ENCODE results near the gene USP49. TPM values are rescaled to one million over a fixed set of nuclear protein-coding genes. Genes with fewer than 3 reads are reported as not detected.
A peak's percentile ranks its signal among the peaks of the same experiment; 100 is the strongest.

The USP49 gene
- total and polyA plus RNA-seq, 12 donors, result 0.58 to 2.0 (median 1.7) TPM

DNA sequence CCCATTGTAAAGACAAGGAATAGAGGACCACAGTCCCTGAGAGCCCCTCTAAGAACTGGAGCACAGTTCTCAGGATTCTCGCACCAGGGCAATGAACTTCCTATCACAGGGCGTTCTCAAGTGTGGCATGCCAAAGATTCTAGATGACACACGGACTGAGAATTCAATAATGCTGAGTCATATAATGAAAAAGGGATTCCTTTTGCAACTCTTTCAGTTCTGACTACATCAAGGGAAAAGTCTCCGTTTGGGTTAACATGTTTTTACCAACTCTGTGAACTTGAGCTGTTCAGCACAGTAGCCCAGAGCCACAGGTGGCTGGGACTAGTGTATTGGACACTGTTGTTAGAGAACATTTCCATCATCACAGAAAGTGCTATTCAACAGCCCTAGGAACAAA, 22.4 kb upstream of the USP49 start:
- no peak for ATAC-seq
- Histone ChIP-seq H3K27me3 (no peaks in the 10 kb centered on the region), H3K4me3 (no peak overlapping the region), H3K4me1 (peaks cover 0 to 48% (median 27%) of the 10 kb centered on the region in 9 donors), H3K27ac (peak overlapping the region in 3 of 10 donors; percentile 10 to 58 (median 36)), H3K9me3 (no peaks in the 10 kb centered on the region), H3K36me3 (peaks cover 0 to 52% (median 27%) of the 10 kb centered on the region in 9 donors)
- WGBS, 2 donors, result 46 to 47% methylated on average over 4 of the region's 4 CpGs
- intact Hi-C loops (cut with DNase I), result no loop called here
- DNase-seq, result no peak
- TF ChIP-seq, protein P1, sequence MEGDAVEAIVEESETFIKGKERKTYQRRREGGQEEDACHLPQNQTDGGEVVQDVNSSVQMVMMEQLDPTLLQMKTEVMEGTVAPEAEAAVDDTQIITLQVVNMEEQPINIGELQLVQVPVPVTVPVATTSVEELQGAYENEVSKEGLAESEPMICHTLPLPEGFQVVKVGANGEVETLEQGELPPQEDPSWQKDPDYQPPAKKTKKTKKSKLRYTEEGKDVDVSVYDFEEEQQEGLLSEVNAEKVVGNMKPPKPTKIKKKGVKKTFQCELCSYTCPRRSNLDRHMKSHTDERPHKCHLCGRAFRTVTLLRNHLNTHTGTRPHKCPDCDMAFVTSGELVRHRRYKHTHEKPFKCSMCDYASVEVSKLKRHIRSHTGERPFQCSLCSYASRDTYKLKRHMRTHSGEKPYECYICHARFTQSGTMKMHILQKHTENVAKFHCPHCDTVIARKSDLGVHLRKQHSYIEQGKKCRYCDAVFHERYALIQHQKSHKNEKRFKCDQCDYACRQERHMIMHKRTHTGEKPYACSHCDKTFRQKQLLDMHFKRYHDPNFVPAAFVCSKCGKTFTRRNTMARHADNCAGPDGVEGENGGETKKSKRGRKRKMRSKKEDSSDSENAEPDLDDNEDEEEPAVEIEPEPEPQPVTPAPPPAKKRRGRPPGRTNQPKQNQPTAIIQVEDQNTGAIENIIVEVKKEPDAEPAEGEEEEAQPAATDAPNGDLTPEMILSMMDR (IDR thresholded peaks at IDR 0.05), result no peak

DNA sequence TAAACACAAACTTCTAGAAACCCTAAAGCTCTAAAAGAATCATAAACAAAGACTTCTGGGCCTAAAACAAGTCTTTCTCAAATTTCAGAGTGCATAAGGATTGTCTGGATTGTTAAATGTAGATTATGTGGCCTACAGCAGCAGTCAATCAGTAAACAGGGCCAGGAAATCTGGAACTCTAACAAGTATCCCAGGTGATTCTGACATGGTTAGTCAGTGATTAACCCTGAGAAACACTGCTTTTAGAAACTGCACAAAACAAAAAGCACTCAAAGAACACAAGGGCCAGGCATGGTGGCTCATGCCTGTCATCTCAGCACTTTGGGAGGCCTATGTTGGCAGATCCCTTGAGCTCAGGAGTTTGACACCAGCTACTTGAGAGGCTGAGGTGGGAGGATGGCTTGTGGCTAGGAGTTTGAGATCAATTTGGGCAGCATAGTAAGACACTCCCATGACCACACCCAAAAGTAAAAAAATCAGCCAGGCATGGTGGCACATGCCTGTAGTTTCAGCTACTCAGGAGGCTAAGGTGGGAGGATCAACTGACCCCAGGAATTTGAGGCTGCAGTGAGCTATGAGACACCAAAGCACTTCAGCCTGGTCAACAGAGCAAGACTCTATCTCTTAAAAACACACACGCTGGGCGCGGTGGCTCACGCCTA, 19.8 kb upstream of the USP49 start:
- ATAC-seq, result no peak
- H3K4me3 ChIP-seq, result no peak overlapping the region

DNA sequence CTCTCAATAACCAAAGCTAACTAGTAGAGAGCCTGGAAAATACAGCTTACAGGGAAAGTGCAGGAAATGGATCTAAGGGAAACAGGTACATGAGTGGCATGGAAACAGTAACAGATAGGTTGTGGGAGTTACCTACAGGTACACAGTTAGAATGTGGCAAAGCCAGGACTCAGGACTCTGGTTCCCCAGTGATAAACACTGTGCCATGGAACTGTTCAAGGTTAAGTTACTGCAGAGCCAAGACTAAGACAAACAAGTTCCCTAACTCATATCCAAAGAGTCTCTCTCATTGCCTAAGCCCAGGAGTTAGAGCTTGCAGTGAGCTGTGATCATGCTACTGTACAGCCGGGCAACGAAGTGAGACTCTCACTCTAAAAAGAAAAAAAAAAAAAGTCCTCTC, 19.2 kb upstream of the USP49 start:
- 86 to 97% methylated on average over 2 of the region's 2 CpGs for WGBS, 2 donors
- ATAC-seq (no peak), DNase-seq (no peak)
- TF ChIP-seq, protein P1 (IDR thresholded peaks at IDR 0.05), result no peak
- peaks cover 0 to 26% (median 7%) of the 10 kb centered on the region in 9 donors for H3K4me1 ChIP-seq
- intact Hi-C loops (cut with DNase I), result no loop called here
- no peaks in the 10 kb centered on the region for H3K9me3 ChIP-seq
- H3K4me3 ChIP-seq, result no peak overlapping the region
- no peak overlapping the region for H3K27ac ChIP-seq
- peaks cover 0 to 82% (median 28%) of the 10 kb centered on the region in 9 donors for H3K36me3 ChIP-seq
- no peaks in the 10 kb centered on the region for H3K27me3 ChIP-seq

More for the DNA sequence above, 19.8 kb upstream of the USP49 start:
- WGBS, 2 donors, result 93 to 95% methylated on average over 4 of the region's 4 CpGs
- Histone ChIP-seq H3K9me3 (no peaks in the 10 kb centered on the region), H3K27ac (no peak overlapping the region), H3K36me3 (peaks cover 0 to 75% (median 27%) of the 10 kb centered on the region in 9 donors), H3K27me3 (no peaks in the 10 kb centered on the region), H3K4me1 (peaks cover 0 to 33% (median 14%) of the 10 kb centered on the region in 9 donors)
- TF ChIP-seq, protein P1 (IDR thresholded peaks at IDR 0.05), result no peak
- no peak for DNase-seq
- intact Hi-C loops (cut with DNase I), result no loop called here

DNA sequence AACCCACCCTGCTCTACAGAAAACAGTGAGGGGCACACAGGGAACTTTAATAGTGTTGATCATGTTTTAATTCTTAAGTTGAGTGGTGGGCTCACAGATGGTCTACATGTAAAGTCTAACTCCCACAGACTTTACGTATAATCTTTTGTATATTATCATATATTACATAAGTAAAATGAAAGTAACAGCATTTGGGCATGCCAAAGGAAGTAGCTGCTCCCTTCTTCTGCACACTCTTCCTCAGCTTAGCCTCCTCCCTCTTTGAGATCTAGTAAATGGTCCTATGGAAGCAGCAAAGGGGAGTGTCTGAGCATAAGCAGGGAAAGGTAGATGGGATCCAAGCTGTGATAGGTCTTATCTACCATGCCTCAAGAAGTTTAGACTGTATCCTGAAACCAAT, 14.6 kb upstream of the USP49 start:
- H3K36me3 ChIP-seq, result peaks cover 0 to 98% (median 48%) of the 10 kb centered on the region in 9 donors
- TF ChIP-seq, protein P1 (IDR thresholded peaks at IDR 0.05), result no peak
- no peaks in the 10 kb centered on the region for H3K27me3 ChIP-seq
- H3K27ac ChIP-seq, result no peak overlapping the region
- DNase-seq, result no peak
- intact Hi-C loops (cut with DNase I), result loop anchor here in 1 of 10 donors (10.0 kb wide), 1 partner anchor 115 kb away; no protein-coding TSS in a partner anchor
- WGBS, 2 donors, result 97 to 98% methylated on average over 1 of the region's 1 CpG
- no peaks in the 10 kb centered on the region for H3K9me3 ChIP-seq
- H3K4me3 ChIP-seq, result no peak overlapping the region
- H3K4me1 ChIP-seq, result peaks cover 0 to 5% (median 0%) of the 10 kb centered on the region in 9 donors
- ATAC-seq, result no peak

All from heart right ventricle (tissue), 16 donors.